HCT116 (cell line): Measurements from ENCODE around the gene TMA7B.

Source experiments
- EGR1 ChIP-seq: IDR thresholded peaks from 2 replicates; pipeline ENCODE4 v1.6.1; 2012; ENCODE audit warnings: low read depth
- EZH2 ChIP-seq: fragments of 200-600 bp; sonication (generic); IDR thresholded peaks from 2 replicates; pipeline ENCODE4 v1.6.1; 2017; ENCODE audit warnings: antibody characterized with exemption, mixed run types
- EZH2phosphoT487 ChIP-seq: fragments of 200-600 bp; IDR thresholded peaks from 2 replicates; pipeline ENCODE4 v1.6.1; 2018; ENCODE audit warnings: antibody characterized with exemption, borderline replicate concordance
- JUND ChIP-seq: IDR thresholded peaks from 2 replicates; pipeline ENCODE4 v1.6.1; 2012
- POLR2A ChIP-seq: IDR thresholded peaks from 2 replicates; pipeline ENCODE4 v1.7.0; 2011; ENCODE audit warnings: borderline replicate concordance; ENCODE audit not compliant: insufficient read depth, insufficient read length; ENCODE audit errors: extremely low read depth
- POLR2AphosphoS5 ChIP-seq: IDR thresholded peaks from 2 replicates; pipeline ENCODE4 v1.6.1; 2011; ENCODE audit warnings: mild to moderate bottlenecking, low read depth, low read length, moderate library complexity
- RAD21 ChIP-seq: IDR thresholded peaks from 2 replicates; pipeline ENCODE4 v1.6.1; 2012; ENCODE audit warnings: low read depth, mild to moderate bottlenecking
- SP1 ChIP-seq: IDR thresholded peaks from 2 replicates; pipeline ENCODE4 v1.6.1; 2012; ENCODE audit warnings: low read depth
- SRF ChIP-seq: IDR thresholded peaks from 2 replicates; pipeline ENCODE4 v1.6.1; 2012; ENCODE audit warnings: low read depth
- TCF7L2 ChIP-seq: IDR thresholded peaks from 2 replicates; pipeline ENCODE4 v1.7.0; 2011; ENCODE audit warnings: borderline replicate concordance, inconsistent platforms; ENCODE audit not compliant: insufficient read depth, insufficient read length; ENCODE audit errors: extremely low read depth
- TF ChIP-seq, protein P1 (sequence below): IDR thresholded peaks from 2 replicates; pipeline ENCODE4 v1.6.1; 2012
- TF ChIP-seq, protein P2 (sequence below), 3 experiments: fragments of 200-600 bp in 1 of 3; sonication (generic) in 1 of 3; IDR thresholded peaks in 2 of 3; conservative IDR thresholded peaks in 1 of 3; 2 replicates each; pipeline ENCODE4 v1.5.1; 2012 to 2017; ENCODE audit warnings: low read depth in 2 of 3, low read length in 2 of 3, antibody characterized with exemption in 1 of 3, borderline replicate concordance in 1 of 3, control low read depth in 1 of 3, mild to moderate bottlenecking in 1 of 3, mixed read lengths in 1 of 3, mixed run types in 1 of 3, moderate library complexity in 1 of 3; ENCODE audit not compliant: insufficient read depth in 1 of 3
- TF ChIP-seq, protein P3 (sequence below): IDR thresholded peaks from 2 replicates; pipeline ENCODE4 v1.6.1; 2011; ENCODE audit warnings: mild to moderate bottlenecking, low read length, moderate library complexity; ENCODE audit not compliant: insufficient replicate concordance; ENCODE audit errors: extremely low read depth

DNA sequence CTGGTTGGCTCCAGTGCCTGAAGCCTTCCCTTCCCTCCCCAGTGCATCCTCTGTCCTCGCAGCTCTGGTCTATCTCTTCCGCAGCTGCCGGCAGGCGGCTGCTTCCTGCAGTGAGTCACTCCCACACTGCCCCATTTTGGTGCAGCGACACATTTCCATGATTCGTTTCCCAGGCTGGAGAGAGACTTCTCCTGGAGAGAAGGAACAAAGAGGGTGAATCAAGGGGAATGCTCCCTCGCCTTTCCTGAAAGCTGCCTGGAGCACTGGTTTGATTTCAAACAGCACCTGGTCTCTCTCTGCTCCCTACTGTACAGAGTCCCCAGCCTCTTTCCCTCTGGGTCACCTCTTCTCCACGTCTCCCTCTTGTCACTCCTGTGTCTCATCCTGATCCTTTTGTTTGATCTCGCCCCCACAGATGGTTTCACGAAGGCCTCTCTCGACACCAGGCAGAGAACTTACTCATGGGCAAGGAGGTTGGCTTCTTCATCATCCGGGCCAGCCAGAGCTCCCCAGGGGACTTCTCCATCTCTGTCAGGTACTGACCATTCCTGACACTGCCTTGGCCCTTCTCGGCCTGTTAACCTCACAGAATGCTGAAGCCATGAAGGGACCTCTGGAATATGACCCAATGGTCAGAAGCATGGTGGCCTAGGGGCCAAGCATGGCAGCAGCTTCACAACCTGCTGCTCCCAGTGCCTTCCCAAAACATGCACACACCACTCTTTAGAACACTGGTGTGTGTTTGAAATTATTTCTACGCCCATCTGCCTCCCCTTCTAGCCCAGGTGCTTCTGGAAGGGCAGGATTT lies at the start of gene TMA7B:
- TF ChIP-seq EZH2phosphoT487, result no peak
- no peak for TF ChIP-seq EGR1
- no peak for TF ChIP-seq POLR2A
- TF ChIP-seq, protein P1, sequence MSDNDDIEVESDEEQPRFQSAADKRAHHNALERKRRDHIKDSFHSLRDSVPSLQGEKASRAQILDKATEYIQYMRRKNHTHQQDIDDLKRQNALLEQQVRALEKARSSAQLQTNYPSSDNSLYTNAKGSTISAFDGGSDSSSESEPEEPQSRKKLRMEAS, result peak; percentile 94
- TF ChIP-seq, protein P2, sequence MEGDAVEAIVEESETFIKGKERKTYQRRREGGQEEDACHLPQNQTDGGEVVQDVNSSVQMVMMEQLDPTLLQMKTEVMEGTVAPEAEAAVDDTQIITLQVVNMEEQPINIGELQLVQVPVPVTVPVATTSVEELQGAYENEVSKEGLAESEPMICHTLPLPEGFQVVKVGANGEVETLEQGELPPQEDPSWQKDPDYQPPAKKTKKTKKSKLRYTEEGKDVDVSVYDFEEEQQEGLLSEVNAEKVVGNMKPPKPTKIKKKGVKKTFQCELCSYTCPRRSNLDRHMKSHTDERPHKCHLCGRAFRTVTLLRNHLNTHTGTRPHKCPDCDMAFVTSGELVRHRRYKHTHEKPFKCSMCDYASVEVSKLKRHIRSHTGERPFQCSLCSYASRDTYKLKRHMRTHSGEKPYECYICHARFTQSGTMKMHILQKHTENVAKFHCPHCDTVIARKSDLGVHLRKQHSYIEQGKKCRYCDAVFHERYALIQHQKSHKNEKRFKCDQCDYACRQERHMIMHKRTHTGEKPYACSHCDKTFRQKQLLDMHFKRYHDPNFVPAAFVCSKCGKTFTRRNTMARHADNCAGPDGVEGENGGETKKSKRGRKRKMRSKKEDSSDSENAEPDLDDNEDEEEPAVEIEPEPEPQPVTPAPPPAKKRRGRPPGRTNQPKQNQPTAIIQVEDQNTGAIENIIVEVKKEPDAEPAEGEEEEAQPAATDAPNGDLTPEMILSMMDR (IDR thresholded peaks at IDR 0.05 in 2 of 3, conservative IDR thresholded peaks at IDR 0.05 in 1 of 3; ENCODE audit: borderline replicate concordance in 1 of 3, insufficient read depth in 1 of 3, low read depth in 2 of 3, low read length in 2 of 3), result peak in 2 of 3 experiments; percentile 11 to 31; a peak in 2 of 6 replicates
- no peak for TF ChIP-seq EZH2
- TF ChIP-seq, protein P3, sequence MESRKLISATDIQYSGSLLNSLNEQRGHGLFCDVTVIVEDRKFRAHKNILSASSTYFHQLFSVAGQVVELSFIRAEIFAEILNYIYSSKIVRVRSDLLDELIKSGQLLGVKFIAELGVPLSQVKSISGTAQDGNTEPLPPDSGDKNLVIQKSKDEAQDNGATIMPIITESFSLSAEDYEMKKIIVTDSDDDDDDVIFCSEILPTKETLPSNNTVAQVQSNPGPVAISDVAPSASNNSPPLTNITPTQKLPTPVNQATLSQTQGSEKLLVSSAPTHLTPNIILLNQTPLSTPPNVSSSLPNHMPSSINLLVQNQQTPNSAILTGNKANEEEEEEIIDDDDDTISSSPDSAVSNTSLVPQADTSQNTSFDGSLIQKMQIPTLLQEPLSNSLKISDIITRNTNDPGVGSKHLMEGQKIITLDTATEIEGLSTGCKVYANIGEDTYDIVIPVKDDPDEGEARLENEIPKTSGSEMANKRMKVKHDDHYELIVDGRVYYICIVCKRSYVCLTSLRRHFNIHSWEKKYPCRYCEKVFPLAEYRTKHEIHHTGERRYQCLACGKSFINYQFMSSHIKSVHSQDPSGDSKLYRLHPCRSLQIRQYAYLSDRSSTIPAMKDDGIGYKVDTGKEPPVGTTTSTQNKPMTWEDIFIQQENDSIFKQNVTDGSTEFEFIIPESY, result no peak
- TF ChIP-seq TCF7L2, result no peak
- no peak for TF ChIP-seq SRF
- TF ChIP-seq POLR2AphosphoS5, result no peak
- TF ChIP-seq JUND, result no peak
- TF ChIP-seq RAD21, result no peak
- TF ChIP-seq SP1, result no peak
